Measurements from ENCODE around the gene MAN2A1.

Gene MAN2A1

GRCh38 chr5:109748546-109748945 lies 58.8 kb downstream of the MAN2A1 start:
- Histone ChIP-seq H3K79me2 (ENCODE audit: low read length) (peaks cover 99% of the 10 kb centered on the region), H3K27ac (ENCODE audit: low read length) (no peak overlapping the region), H2AFZ (ENCODE audit: low read length) (no peak overlapping the region), H4K20me1 (ENCODE audit: insufficient read depth, low read length) (peaks cover 14% of the 10 kb centered on the region; the same call in 1 of the 2 replicates), H3K4me3 (ENCODE audit: low read length) (no peak overlapping the region), H3K9me3 (replicated peaks; ENCODE audit: insufficient read depth, low read length) (no peaks in the 10 kb centered on the region), H3K4me1 (ENCODE audit: low read length) (peaks cover 27% of the 10 kb centered on the region), H3K36me3 (replicated peaks; ENCODE audit: insufficient read depth, low read length) (peaks cover 7% of the 10 kb centered on the region; the same call in 1 of the 2 replicates), H3K4me2 (ENCODE audit: low read depth, low read length) (no peak overlapping the region), H3K9me2 (replicated peaks; ENCODE audit: insufficient read depth, low read length) (no peaks in the 10 kb centered on the region), H3K9ac (ENCODE audit: low read length) (no peak overlapping the region), H3F3A (ENCODE audit: insufficient read depth, low read length) (peaks cover 12% of the 10 kb centered on the region), H3K27me3 (replicated peaks; ENCODE audit: insufficient read depth, low read length) (no peaks in the 10 kb centered on the region)
- no peak for DNase-seq
- TF ChIP-seq CTCF (IDR thresholded peaks at IDR 0.05; ENCODE audit: low read length) (no peak), EZH2phosphoT487 (IDR thresholded peaks at IDR 0.05; ENCODE audit: low read length) (no peak), EZH2 (optimal IDR thresholded peaks at IDR 0.05; ENCODE audit: low read depth, low read length) (no peak)

GRCh38 chr5:109750463-109750862 lies 60.7 kb downstream of the MAN2A1 start:
- Histone ChIP-seq H3K4me1 (ENCODE audit: low read length) (peaks cover 16% of the 10 kb centered on the region), H3K27me3 (replicated peaks; ENCODE audit: insufficient read depth, low read length) (no peaks in the 10 kb centered on the region), H3K79me2 (ENCODE audit: low read length) (peaks cover 99% of the 10 kb centered on the region), H3K4me3 (ENCODE audit: low read length) (no peak overlapping the region), H3F3A (ENCODE audit: insufficient read depth, low read length) (peaks cover 11% of the 10 kb centered on the region; the same call in 1 of the 2 replicates), H3K9me2 (replicated peaks; ENCODE audit: insufficient read depth, low read length) (no peaks in the 10 kb centered on the region), H3K9ac (ENCODE audit: low read length) (no peak overlapping the region), H3K27ac (ENCODE audit: low read length) (no peak overlapping the region), H2AFZ (ENCODE audit: low read length) (no peak overlapping the region), H3K4me2 (ENCODE audit: low read depth, low read length) (no peak overlapping the region), H3K36me3 (replicated peaks; ENCODE audit: insufficient read depth, low read length) (peaks cover 3% of the 10 kb centered on the region; the same call in 1 of the 2 replicates), H4K20me1 (ENCODE audit: insufficient read depth, low read length) (peaks cover 14% of the 10 kb centered on the region; the same call in 1 of the 2 replicates), H3K9me3 (replicated peaks; ENCODE audit: insufficient read depth, low read length) (no peaks in the 10 kb centered on the region)
- no peak for DNase-seq
- no peak for TF ChIP-seq EZH2 (optimal IDR thresholded peaks at IDR 0.05; ENCODE audit: low read depth, low read length)

- Histone ChIP-seq H3K4me1 (ENCODE audit: low read length) (0 out of 2 replicates have a peak, but pooled peaks cover 8% of the 10 kb centered on the region), H3K9ac (ENCODE audit: low read length) (no peak overlapping the region), H3K27ac (ENCODE audit: low read length) (no peak overlapping the region), H3K4me2 (ENCODE audit: low read depth, low read length) (no peak overlapping the region), H4K20me1 (ENCODE audit: insufficient read depth, low read length) (peaks cover 19% of the 10 kb centered on the region; the same call in 1 of the 2 replicates), H3K27me3 (replicated peaks; ENCODE audit: insufficient read depth, low read length) (no peaks in the 10 kb centered on the region), H3K36me3 (replicated peaks; ENCODE audit: insufficient read depth, low read length) (peaks cover 8% of the 10 kb centered on the region; the same call in 1 of the 2 replicates), H3K79me2 (ENCODE audit: low read length) (peaks cover 98% of the 10 kb centered on the region), H3K4me3 (ENCODE audit: low read length) (no peak overlapping the region), H3F3A (ENCODE audit: insufficient read depth, low read length) (peaks cover 22% of the 10 kb centered on the region), H2AFZ (ENCODE audit: low read length) (no peak overlapping the region), H3K9me3 (replicated peaks; ENCODE audit: insufficient read depth, low read length) (no peaks in the 10 kb centered on the region), H3K9me2 (replicated peaks; ENCODE audit: insufficient read depth, low read length) (no peaks in the 10 kb centered on the region)
- TF ChIP-seq CTCF (IDR thresholded peaks at IDR 0.05; ENCODE audit: low read length) (no peak), EZH2phosphoT487 (IDR thresholded peaks at IDR 0.05; ENCODE audit: low read length) (no peak), EZH2 (optimal IDR thresholded peaks at IDR 0.05; ENCODE audit: low read depth, low read length) (no peak)
- DNase-seq = no peak
Measured at GRCh38 chr5:109753279-109753678, 63.6 kb downstream of the MAN2A1 start.

GRCh38 chr5:109754319-109754718 lies 64.6 kb downstream of the MAN2A1 start:
- Histone ChIP-seq H3K4me2 (ENCODE audit: low read depth, low read length) (no peak overlapping the region), H3K27me3 (replicated peaks; ENCODE audit: insufficient read depth, low read length) (no peaks in the 10 kb centered on the region), H3K27ac (ENCODE audit: low read length) (no peak overlapping the region), H3F3A (ENCODE audit: insufficient read depth, low read length) (peaks cover 24% of the 10 kb centered on the region; the same call in 1 of the 2 replicates), H3K4me3 (ENCODE audit: low read length) (no peak overlapping the region), H3K9ac (ENCODE audit: low read length) (no peak overlapping the region), H3K36me3 (replicated peaks; ENCODE audit: insufficient read depth, low read length) (peaks cover 14% of the 10 kb centered on the region; the same call in 1 of the 2 replicates), H3K79me2 (ENCODE audit: low read length) (peaks cover 96% of the 10 kb centered on the region), H3K9me3 (replicated peaks; ENCODE audit: insufficient read depth, low read length) (no peaks in the 10 kb centered on the region), H2AFZ (ENCODE audit: low read length) (no peak overlapping the region), H4K20me1 (ENCODE audit: insufficient read depth, low read length) (peaks cover 13% of the 10 kb centered on the region; the same call in 1 of the 2 replicates), H3K4me1 (ENCODE audit: low read length) (peaks cover 10% of the 10 kb centered on the region; the same call in 1 of the 2 replicates), H3K9me2 (replicated peaks; ENCODE audit: insufficient read depth, low read length) (no peaks in the 10 kb centered on the region)
- no peak for TF ChIP-seq CTCF (IDR thresholded peaks at IDR 0.05; ENCODE audit: low read length)
- no peak for DNase-seq

Measured in MM.1S (cell line).